H1 (cell line): ENCODE data around the gene C20orf202. TPM values are rescaled to one million over a fixed set of nuclear protein-coding genes. Genes with fewer than 3 reads are reported as not detected.

Experiments
- CTCF ChIA-PET: fragments of 300-600 bp; sonication (Branson Sonifier 250); formaldehyde crosslinking; loops from one replicate; lab custom pipeline; 2021; ENCODE audit not compliant: partially characterized antibody; lab: Charles Lee
- POLR2A ChIA-PET: fragments of 300-600 bp; sonication (Branson Sonifier 250); formaldehyde crosslinking; loops from one replicate; lab custom pipeline; 2021; ENCODE audit warnings: inconsistent platforms; ENCODE audit not compliant: partially characterized antibody; lab: Charles Lee
- DNase-seq, 2 experiments: peaks; one replicate each; pipeline versions ENCODE4 v3.0.0 to v3.0.0-alpha.2; 2010 to 2022; ENCODE audit warnings: low spot score in 2 of 2, low read depth in 1 of 2, mixed read lengths in 1 of 2
- FAIRE-seq: peaks from 2 replicates; lab custom pipeline; 2011; peaks lifted over from hg19 to GRCh38; lab: Jason Lieb, UNC
- H2AFZ ChIP-seq: 2 replicates; pipeline ENCODE4 v1.8.1; 2012; ENCODE audit warnings: low read length, inconsistent platforms
- H2AK5ac ChIP-seq: 2 replicates; pipeline ENCODE4 v1.6.1; 2013; ENCODE audit warnings: low read depth, low read length
- H2BK120ac ChIP-seq: replicated peaks from 2 replicates; pipeline ENCODE3; 2013; ENCODE audit warnings: low read depth, low read length, inconsistent platforms
- H2BK12ac ChIP-seq: 2 replicates; pipeline ENCODE4 v1.6.1; 2013; ENCODE audit warnings: low read depth, low read length
- H2BK15ac ChIP-seq: 2 replicates; pipeline ENCODE4 v1.6.1; 2013; ENCODE audit warnings: low read length
- H2BK20ac ChIP-seq: 2 replicates; pipeline ENCODE4 v1.6.1; 2013; ENCODE audit warnings: low read length
- H2BK5ac ChIP-seq: 2 replicates; pipeline ENCODE4 v1.6.1; 2013; ENCODE audit warnings: low read depth, low read length
- H3K14ac ChIP-seq: 2 replicates; pipeline ENCODE4 v1.6.1; 2013; ENCODE audit warnings: inconsistent platforms; ENCODE audit not compliant: insufficient read length
- H3K18ac ChIP-seq: 2 replicates; pipeline ENCODE4 v1.6.1; 2013; ENCODE audit warnings: low read length; ENCODE audit errors: extremely low read depth
- H3K23ac ChIP-seq: 2 replicates; pipeline ENCODE4 v1.6.1; 2013; ENCODE audit warnings: inconsistent platforms; ENCODE audit not compliant: insufficient read length
- H3K23me2 ChIP-seq: 2 replicates; pipeline ENCODE4 v1.6.1; 2013; ENCODE audit warnings: low read depth, low read length
- H3K27ac ChIP-seq: 2 replicates; pipeline ENCODE4 v1.6.1; 2011; ENCODE audit warnings: low read depth, low read length, inconsistent platforms
- H3K27me3 ChIP-seq, 4 experiments: replicated peaks in 1 of 4; 1 replicate in 1 of 4; 2 replicates in 3 of 4; pipeline versions ENCODE4 v1.6.1 to v1.8.1; 2011 to 2013; ENCODE audit warnings: low read length in 3 of 4, mild to moderate bottlenecking in 3 of 4, inconsistent platforms in 2 of 4, mixed read lengths in 2 of 4, moderate library complexity in 1 of 4; ENCODE audit not compliant: control insufficient read depth in 3 of 4, insufficient read depth in 3 of 4; ENCODE audit errors: extremely low read depth in 1 of 4
- H3K36me3 ChIP-seq, 4 experiments: 2 replicates each; pipeline versions ENCODE4 v1.6.1 to v1.8.1; 2011 to 2013; ENCODE audit warnings: mild to moderate bottlenecking in 4 of 4, low read length in 3 of 4, moderate library complexity in 2 of 4, control low read depth in 1 of 4, inconsistent platforms in 1 of 4; ENCODE audit not compliant: insufficient read depth in 4 of 4, control insufficient read depth in 2 of 4
- H3K4ac ChIP-seq: replicated peaks from 2 replicates; pipeline ENCODE3; 2013; ENCODE audit warnings: low read length, low read depth, mixed read lengths, inconsistent platforms; ENCODE audit not compliant: insufficient read length
- H3K4me1 ChIP-seq, 4 experiments: replicated peaks in 1 of 4; 1 replicate in 1 of 4; 2 replicates in 3 of 4; pipeline versions ENCODE4 v1.6.1 to v1.8.1; 2011 to 2013; ENCODE audit warnings: low read length in 3 of 4, inconsistent platforms in 2 of 4, mixed read lengths in 1 of 4; ENCODE audit not compliant: insufficient read depth in 4 of 4, control insufficient read depth in 3 of 4
- H3K4me2 ChIP-seq, 2 experiments: 2 replicates each; pipeline versions ENCODE4 v1.6.1 to v1.8.1; 2011 to 2013; ENCODE audit warnings: low read depth in 2 of 2, low read length in 2 of 2, control low read depth in 1 of 2, inconsistent platforms in 1 of 2, mild to moderate bottlenecking in 1 of 2; ENCODE audit not compliant: insufficient read depth in 1 of 2
- H3K4me3 ChIP-seq, 4 experiments: fragments of 200-600, 300-600 bp in 1 of 4; sonication (generic), shearing (Covaris generic), sonication (Bioruptor Twin) in 1 of 4; 2 replicates each; pipeline versions ENCODE4 v1.5.1 to v1.8.1; 2011 to 2016; ENCODE audit warnings: low read length in 4 of 4, low read depth in 3 of 4, control low read depth in 2 of 4, inconsistent platforms in 2 of 4, mild to moderate bottlenecking in 2 of 4, mixed read lengths in 1 of 4, moderate library complexity in 1 of 4; ENCODE audit not compliant: insufficient read depth in 2 of 4; ENCODE audit errors: extremely low read depth in 1 of 4
- H3K56ac ChIP-seq: replicated peaks from 2 replicates; pipeline ENCODE3; 2013; ENCODE audit warnings: low read depth, mild to moderate bottlenecking, mixed read lengths, low read length, inconsistent platforms; ENCODE audit not compliant: insufficient read length
- H3K79me1 ChIP-seq: 2 replicates; pipeline ENCODE4 v1.6.1; 2013; ENCODE audit warnings: low read depth, low read length, control low read depth
- H3K79me2 ChIP-seq, 2 experiments: 2 replicates each; pipeline versions ENCODE4 v1.6.1 to v1.8.1; 2012 to 2013; ENCODE audit warnings: low read length in 2 of 2, mild to moderate bottlenecking in 2 of 2, inconsistent platforms in 1 of 2; ENCODE audit not compliant: insufficient read depth in 2 of 2, control insufficient read depth in 1 of 2
- H3K9ac ChIP-seq, 4 experiments: replicated peaks in 1 of 4; 1 replicate in 1 of 4; 2 replicates in 3 of 4; pipeline versions ENCODE4 v1.6.1 to v1.8.1; 2011 to 2013; ENCODE audit warnings: low read depth in 3 of 4, low read length in 3 of 4, control low read depth in 2 of 4, mild to moderate bottlenecking in 2 of 4, moderate library complexity in 2 of 4, inconsistent platforms in 1 of 4; ENCODE audit errors: extremely low read depth in 1 of 4
- H3K9me3 ChIP-seq, 2 experiments: 2 replicates each; pipeline versions ENCODE4 v1.6.1 to v1.8.1; 2012 to 2013; ENCODE audit warnings: mild to moderate bottlenecking in 2 of 2, moderate library complexity in 2 of 2, control low read depth in 1 of 2, inconsistent platforms in 1 of 2, low read depth in 1 of 2, low read length in 1 of 2, mixed read lengths in 1 of 2; ENCODE audit not compliant: insufficient read depth in 2 of 2
- H4K20me1 ChIP-seq, 2 experiments: replicated peaks in 1 of 2; 2 replicates each; pipeline versions ENCODE3 to v1.8.1; 2011 to 2013; ENCODE audit warnings: inconsistent platforms in 2 of 2, low read length in 2 of 2, mild to moderate bottlenecking in 1 of 2; ENCODE audit not compliant: insufficient read depth in 2 of 2, control insufficient read depth in 1 of 2
- H4K5ac ChIP-seq: 2 replicates; pipeline ENCODE4 v1.6.1; 2013; ENCODE audit warnings: low read length, low read depth, mixed read lengths, inconsistent platforms; ENCODE audit not compliant: insufficient read length
- H4K8ac ChIP-seq: 2 replicates; pipeline ENCODE4 v1.8.0; 2013; ENCODE audit warnings: mild to moderate bottlenecking, moderate library complexity, low read length, inconsistent platforms; ENCODE audit not compliant: insufficient read depth; ENCODE audit errors: extremely low read depth
- H4K91ac ChIP-seq: replicated peaks from 2 replicates; pipeline ENCODE3; 2013; ENCODE audit warnings: low read length, mixed read lengths, inconsistent platforms; ENCODE audit not compliant: insufficient read length
- EGR1 ChIP-seq: IDR thresholded peaks from 2 replicates; pipeline ENCODE4 v1.6.1; 2011; ENCODE audit warnings: low read depth, low read length, borderline replicate concordance
- EZH2 ChIP-seq: fragments of 200-600 bp; sonication (generic); IDR thresholded peaks from 2 replicates; pipeline ENCODE4 v1.7.1; 2012; ENCODE audit warnings: low read depth, mild to moderate bottlenecking, moderate library complexity, low read length, inconsistent platforms; ENCODE audit not compliant: severe bottlenecking
- FOSL1 ChIP-seq: IDR thresholded peaks from 2 replicates; pipeline ENCODE4 v1.6.1; 2011; ENCODE audit warnings: mild to moderate bottlenecking, low read depth, low read length, moderate library complexity; ENCODE audit not compliant: insufficient read depth
- JUND ChIP-seq: IDR thresholded peaks from 2 replicates; pipeline ENCODE4 v1.6.1; 2011; ENCODE audit warnings: mild to moderate bottlenecking, improper control_type of control experiment, low read length
- KDM4A ChIP-seq: IDR thresholded peaks from one replicate; pipeline ENCODE4 v1.7.1; 2012; ENCODE audit warnings: low read depth, mild to moderate bottlenecking, moderate library complexity, low read length, inconsistent platforms; ENCODE audit not compliant: severe bottlenecking
- PHF8 ChIP-seq: fragments of 200-600 bp; sonication (generic); conservative IDR thresholded peaks from 2 replicates; pipeline ENCODE4 v1.7.1; 2012; ENCODE audit warnings: low read depth, mild to moderate bottlenecking, inconsistent platforms, low read length, moderate library complexity
- RBBP5 ChIP-seq: IDR thresholded peaks from 2 replicates; pipeline ENCODE4 v1.7.1; 2012; ENCODE audit warnings: low read depth, mild to moderate bottlenecking, inconsistent platforms, low read length, moderate library complexity, borderline replicate concordance
- RFX5 ChIP-seq: IDR thresholded peaks from 2 replicates; pipeline ENCODE4 v1.6.1; 2011; ENCODE audit warnings: low read depth, low read length, improper control_type of control experiment, borderline replicate concordance
- SP2 ChIP-seq: IDR thresholded peaks from 2 replicates; pipeline ENCODE4 v1.6.1; 2012; ENCODE audit warnings: mild to moderate bottlenecking, low read length, inconsistent platforms
- TBP ChIP-seq: IDR thresholded peaks from 2 replicates; pipeline ENCODE4 v1.6.1; 2011; ENCODE audit warnings: low read depth, low read length, improper control_type of control experiment
- YY1 ChIP-seq: IDR thresholded peaks from 2 replicates; pipeline ENCODE4 v1.6.1; 2011; ENCODE audit warnings: low read depth, mild to moderate bottlenecking, low read length
- WGBS, 2 experiments: shearing (Covaris generic) in 1 of 2; methylation state at CpG; one replicate each; pipeline versions ENCODE4 v1.1.6 to v1.1.7; 2013 to 2015; ENCODE audit warnings: low lambda C conversion rate in 2 of 2, mixed read lengths in 2 of 2, inconsistent platforms in 1 of 2, low coverage in 1 of 2, missing lambda C conversion rate in 1 of 2; ENCODE audit not compliant: insufficient replicate concordance in 2 of 2, insufficient coverage in 1 of 2, insufficient read length in 1 of 2; ENCODE audit errors: extremely low coverage in 1 of 2, missing lambda C conversion rate in 1 of 2; 5-methylcytosine and 5-hydroxymethylcytosine counted together
- polyA plus RNA-seq, 7 experiments: library from polyadenylated mRNA; depleted of rRNA in 3 of 7; stranded (reverse) in 5 of 7; unstranded in 2 of 7; fragments of >200 nt in 5 of 7; fragments of 200-250 nt in 2 of 7; gene quantifications; 1 replicate in 5 of 7; 2 replicates in 1 of 7; 4 replicates in 1 of 7; pipeline versions ENCODE4 v1.2.1 to v1.2.3, GENCODE V29; 2011 to 2013; ENCODE audit warnings: missing spikeins in 2 of 7, mixed read lengths in 2 of 7
- total RNA-seq: library from RNA; stranded (reverse); fragmentation: NEBNext Ultra II Directional; extraction: Animal tissue kit (Norgen Biotek cat#: 25700); gene quantifications from 2 replicates; pipeline ENCODE4 v1.2.1, GENCODE V29; 2021

Gene C20orf202
- total and polyA plus RNA-seq, 2 of the 8 experiments (the other 6 are each of a cell fraction or from before 2014, with no cell fraction given) = 0.12 TPM; not detected in 1

DNA sequence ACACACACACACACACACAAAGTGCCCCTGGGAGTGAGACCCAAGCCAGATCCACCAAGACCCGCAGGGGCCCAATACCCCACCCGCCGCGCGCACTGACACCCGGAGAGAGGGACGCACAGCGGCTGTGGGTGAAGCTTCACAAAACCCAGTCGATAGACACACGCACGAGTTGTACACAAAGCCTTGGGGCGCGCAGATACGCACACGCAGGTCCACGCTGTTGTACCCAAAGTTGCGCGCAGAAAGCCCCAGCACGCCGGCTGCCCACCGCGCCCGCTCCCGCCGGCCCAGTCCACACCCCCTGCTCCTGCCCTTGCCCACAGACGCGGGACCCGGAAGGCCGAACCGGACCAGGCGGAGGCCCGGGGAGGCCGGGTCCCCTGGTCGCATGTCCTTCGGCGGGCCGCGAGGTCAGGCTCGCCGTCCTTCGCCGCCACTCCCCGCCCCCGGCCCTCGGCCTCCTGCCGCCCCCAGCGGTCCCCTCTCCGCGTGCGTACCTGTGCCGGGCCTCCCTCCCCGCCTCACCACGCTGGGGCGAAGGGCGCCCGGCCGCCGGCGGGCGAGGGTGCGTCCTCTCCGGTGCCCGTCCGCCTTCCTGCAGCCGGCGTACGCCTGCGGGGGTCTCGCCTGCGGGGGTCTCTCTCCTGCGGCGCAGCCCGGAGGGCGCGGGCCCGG, 18.5 kb upstream of the C20orf202 start, which contains the start of gene TMEM74B:
TMEM74B (minus strand) TSS at position 344 of the 678 bp plus-strand sequence. CDS start 1,180 bp downstream, outside the sequence.
- no peak within 1 kb of the TSS for H4K5ac ChIP-seq
- H3K36me3 ChIP-seq = no peaks in the 10 kb centered on the region; a peak in 1 of 8 replicates
- no peak within 1 kb of the TSS for H3K23ac ChIP-seq
- H3K79me2 ChIP-seq = no peaks in the 10 kb centered on the region
- no peak within 1 kb of the TSS for H3K56ac ChIP-seq
- peaks cover 0 to 14% (median 8%) of the 10 kb centered on the region in 4 experiments; a peak in 5 of 7 replicates for H3K4me1 ChIP-seq
- peak within 1 kb of the TSS; percentile 41 to 72 (median 44) for H3K4me3 ChIP-seq
- no peak within 1 kb of the TSS for H2BK12ac ChIP-seq
- H2AFZ ChIP-seq = peak within 1 kb of the TSS; percentile 72; the same call in 1 of the 2 replicates
- peaks cover 11% of the 10 kb centered on the region; the same call in 1 of the 2 replicates for H3K23me2 ChIP-seq
- no peak within 1 kb of the TSS for H2BK15ac ChIP-seq
- no peak within 1 kb of the TSS for H2AK5ac ChIP-seq
- H3K79me1 ChIP-seq = 0 out of 2 replicates have a peak, but pooled peaks cover 2% of the 10 kb centered on the region
- peaks cover 0 to 5% of the 10 kb centered on the region in 2 experiments for H4K20me1 ChIP-seq
- ChIA-PET POLR2A (interaction anchor here (1.5 kb wide), 1 partner anchor 11 kb away, joined by 3 read pairs; no protein-coding TSS in a partner anchor), CTCF (interaction anchor here (0.8 to 5.0 kb wide), 7 partner anchors 9 to 251 kb away, joined by 3 to 34 read pairs (median 6); no protein-coding TSS in a partner anchor)
- H3K9ac ChIP-seq = peak within 1 kb of the TSS in 1 of 4 experiments; percentile 73; a peak in 2 of 7 replicates
- H3K27me3 ChIP-seq = peaks cover 8 to 38% (median 26%) of the 10 kb centered on the region in 4 experiments
- H2BK20ac ChIP-seq = no peak within 1 kb of the TSS
- WGBS, 2 experiments = 19% methylated on average over 14 of the region's 76 CpGs; no CpG with 5 or more reads in 1 of the 2 experiments
- H2BK120ac ChIP-seq = no peak within 1 kb of the TSS
- no peak within 1 kb of the TSS; the same call in 1 of the 2 replicates for H4K8ac ChIP-seq
- FAIRE-seq (no peak), DNase-seq (peak in 1 of 2 experiments; percentile 71)
- no peak within 1 kb of the TSS; the same call in 1 of the 2 replicates for H3K18ac ChIP-seq
- no peaks in the 10 kb centered on the region for H3K9me3 ChIP-seq
- H3K14ac ChIP-seq = no peak within 1 kb of the TSS
- H2BK5ac ChIP-seq = no peak within 1 kb of the TSS
- H4K91ac ChIP-seq = no peak within 1 kb of the TSS
- H3K27ac ChIP-seq = no peak within 1 kb of the TSS
- peak within 1 kb of the TSS; percentile 62 to 97 for H3K4me2 ChIP-seq
- no peak within 1 kb of the TSS for H3K4ac ChIP-seq
- no peak for TF ChIP-seq RFX5
- peak; percentile 95 for TF ChIP-seq KDM4A
- TF ChIP-seq TBP = no peak
- 0 out of 2 replicates have a peak, but pooled peaks have one; percentile 10 for TF ChIP-seq PHF8
- no peak for TF ChIP-seq RBBP5
- no peak for TF ChIP-seq FOSL1
- TF ChIP-seq EZH2 = peak; percentile 69
- no peak for TF ChIP-seq SP2
- TF ChIP-seq YY1 = no peak
- TF ChIP-seq JUND = no peak
- no peak for TF ChIP-seq EGR1
